GM19324 (cell line): ENCODE results near the gene HSF2BP.
"Not testable (repeated sequence)": the region's sequence is repeated elsewhere in the genome, so short reads cannot be mapped to it uniquely, and the experiment has no call there.

Source experiments
- ATAC-seq: cut with Tn5 transposase; IDR thresholded peaks from one replicate; pipeline ENCODE4 v1.9.1; 2021; ENCODE audit warnings: mild to moderate bottlenecking, moderate library complexity; ENCODE audit not compliant: unreplicated experiment, low FRiP score

Gene HSF2BP

GRCh38 chr21:43659136-43660000 is at the start of gene HSF2BP, which contains the start of gene RRP1B:
HSF2BP (minus strand) TSS chr21:43659488; CDS start chr21:43658096, 1,392 bp downstream.
RRP1B (plus strand) TSS chr21:43659560; CDS start chr21:43659665, 105 bp downstream.
- peak; percentile 77 for ATAC-seq

GRCh38 chr21:43708745-43709381 is 49.6 kb upstream of the HSF2BP start:
- ATAC-seq, result no peak

DNA sequence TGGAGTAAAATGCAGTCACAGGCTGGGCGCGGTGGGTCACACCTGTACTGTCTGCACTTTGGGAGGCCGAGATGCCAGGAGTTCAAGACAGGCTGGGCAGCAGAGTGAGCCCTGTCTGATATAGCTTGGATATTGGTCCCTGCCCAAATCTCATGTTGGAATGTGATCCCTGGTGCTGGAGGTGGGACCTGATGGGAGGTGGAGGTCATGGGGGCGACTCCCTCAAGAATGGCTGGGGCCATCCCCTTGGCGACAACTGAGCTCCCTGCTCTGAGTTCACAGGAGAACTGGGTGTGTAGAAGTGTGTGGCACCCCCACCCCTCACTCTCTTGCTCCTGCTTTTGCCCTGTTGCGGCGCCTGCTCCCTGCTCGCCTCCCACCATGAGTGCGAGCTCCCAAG is 48.2 kb upstream of the HSF2BP start:
- no peak for ATAC-seq

DNA sequence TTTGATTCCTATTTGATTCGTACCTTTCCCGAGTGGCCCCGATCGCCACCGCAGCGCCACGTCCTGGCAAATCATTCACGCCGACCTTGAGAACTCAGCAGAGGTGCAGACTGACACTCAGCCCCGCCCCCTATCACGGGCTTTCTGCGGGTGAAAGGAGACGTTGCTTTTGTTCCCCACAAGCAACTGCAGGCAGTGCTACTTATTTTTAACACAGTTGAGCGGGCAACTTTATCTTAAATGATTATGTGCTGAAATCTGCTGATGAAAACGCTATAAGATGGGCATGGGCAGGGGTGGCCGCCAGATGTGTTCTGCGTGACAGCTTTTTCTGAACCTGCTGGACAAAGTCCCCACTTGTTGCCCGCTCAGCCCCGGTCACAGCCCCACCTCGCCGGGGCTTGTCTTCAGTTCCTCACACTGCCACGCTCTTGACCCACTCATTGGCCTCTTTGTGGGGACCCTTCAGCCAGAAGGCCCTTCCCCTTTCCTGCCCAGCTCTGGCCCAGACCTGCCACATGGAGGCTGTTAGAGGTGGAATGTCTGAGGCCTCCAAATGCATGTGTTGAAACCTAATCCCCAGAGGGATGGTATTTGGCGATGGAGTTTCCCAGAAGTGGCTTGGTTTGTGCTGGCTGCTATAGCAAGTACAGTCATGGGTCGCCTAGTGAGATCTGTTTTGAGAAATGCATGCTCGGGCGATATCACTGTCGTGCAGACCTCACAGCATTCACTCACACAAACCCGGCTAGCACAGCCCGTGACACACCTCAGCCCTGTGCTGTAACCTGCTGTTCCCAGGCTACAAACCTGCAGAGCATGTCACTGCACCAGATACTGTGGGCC is 44.0 kb upstream of the HSF2BP start:
- no peak for ATAC-seq

GRCh38 chr21:43702785-43703034 is 43.4 kb upstream of the HSF2BP start:
- ATAC-seq, result no peak

- ATAC-seq, result no peak
Observed at GRCh38 chr21:43701936-43702784, 42.9 kb upstream of the HSF2BP start.

DNA sequence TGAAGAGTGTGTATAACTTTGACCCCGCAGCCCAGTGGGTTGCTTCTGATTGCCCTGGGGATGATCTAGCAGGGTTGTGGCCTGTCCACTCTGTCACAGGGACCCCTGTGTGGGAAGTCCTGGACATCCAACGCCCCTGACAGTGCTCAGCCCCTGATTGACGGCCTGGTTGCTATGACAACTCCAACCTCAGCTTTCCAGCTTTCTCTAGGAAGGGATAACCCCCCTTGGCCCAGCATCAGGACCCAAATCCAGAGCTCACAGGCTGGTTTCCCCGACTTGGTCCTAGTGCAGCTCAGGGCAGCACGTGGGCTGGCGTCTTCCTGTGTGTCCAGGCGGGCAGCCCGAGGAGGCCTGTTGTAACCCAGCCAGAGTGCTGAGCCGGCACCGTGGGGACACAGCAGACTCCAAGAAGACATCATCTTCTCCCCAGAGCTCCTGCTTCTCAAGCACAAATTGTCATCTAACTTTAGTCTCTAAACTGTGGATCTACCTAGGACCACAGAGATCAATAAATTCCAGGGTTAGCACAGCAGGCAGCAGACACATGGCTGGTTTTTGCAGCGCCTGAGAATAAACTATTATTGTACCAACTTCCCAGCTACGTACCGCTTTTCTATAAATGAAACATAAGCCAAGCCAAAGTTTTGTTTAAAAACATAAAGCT is 40.8 kb upstream of the HSF2BP start:
- ATAC-seq, result no peak

DNA sequence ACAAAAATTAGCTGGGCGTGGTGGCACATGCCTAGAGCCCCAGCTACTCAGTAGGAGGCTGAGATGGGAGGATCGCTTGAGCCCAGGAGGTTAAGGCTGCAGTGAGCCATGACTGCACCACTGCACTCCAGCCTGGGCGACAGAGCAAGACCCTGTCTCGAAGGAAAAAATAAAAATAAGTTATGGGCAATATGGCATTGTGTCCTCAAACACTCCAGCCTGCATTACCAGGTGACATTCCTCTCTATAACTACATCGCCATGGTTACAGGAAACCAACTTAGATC is 40.1 kb upstream of the HSF2BP start:
- not testable (repeated sequence) for ATAC-seq

GRCh38 chr21:43697758-43698643 is 38.7 kb upstream of the HSF2BP start:
- no peak for ATAC-seq

DNA sequence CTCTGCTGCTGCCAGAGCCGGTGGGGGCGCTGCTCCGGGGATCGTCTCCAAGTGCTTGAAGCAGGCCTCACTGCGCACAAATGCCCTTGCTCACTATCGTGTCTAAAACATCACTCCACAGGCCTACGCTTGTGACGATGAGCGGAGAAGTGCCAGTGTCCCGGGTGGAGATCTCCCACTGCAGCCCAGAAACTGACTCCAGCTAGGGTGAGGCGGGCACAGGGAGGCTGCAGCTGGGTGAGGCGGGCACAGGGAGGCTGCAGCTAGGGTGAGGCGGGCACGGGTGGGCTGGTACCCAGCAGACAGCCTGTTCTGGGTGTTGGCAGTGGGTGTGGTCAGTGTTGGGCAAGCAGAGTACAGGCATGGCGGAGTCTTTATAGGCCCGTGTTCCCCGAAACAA is 36.9 kb upstream of the HSF2BP start:
- ATAC-seq, result no peak

GRCh38 chr21:43694437-43695079 is 35.3 kb upstream of the HSF2BP start:
- no peak for ATAC-seq

- no peak for ATAC-seq
Observed at GRCh38 chr21:43693981-43694380, 34.7 kb upstream of the HSF2BP start.

DNA sequence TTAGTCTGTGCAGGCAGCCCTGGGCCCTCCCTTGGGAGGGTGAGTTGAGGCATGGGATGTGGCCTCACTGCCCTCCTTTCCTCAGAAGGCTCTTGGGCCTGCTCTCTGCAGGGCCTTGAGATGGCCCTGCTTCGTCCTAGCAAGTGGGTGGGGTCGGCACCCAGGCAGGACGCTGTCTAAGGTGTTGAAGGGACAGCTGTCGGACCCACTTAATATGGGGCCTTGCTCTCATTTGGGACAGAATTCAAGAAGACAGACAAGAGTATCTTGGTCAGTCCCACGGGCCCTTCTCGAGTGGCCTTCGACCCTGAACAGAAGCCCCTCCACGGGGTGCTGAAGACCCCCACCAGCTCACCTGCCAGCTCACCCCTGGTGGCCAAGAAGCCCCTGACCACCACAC is 33.7 kb upstream of the HSF2BP start:
- no peak for ATAC-seq

DNA sequence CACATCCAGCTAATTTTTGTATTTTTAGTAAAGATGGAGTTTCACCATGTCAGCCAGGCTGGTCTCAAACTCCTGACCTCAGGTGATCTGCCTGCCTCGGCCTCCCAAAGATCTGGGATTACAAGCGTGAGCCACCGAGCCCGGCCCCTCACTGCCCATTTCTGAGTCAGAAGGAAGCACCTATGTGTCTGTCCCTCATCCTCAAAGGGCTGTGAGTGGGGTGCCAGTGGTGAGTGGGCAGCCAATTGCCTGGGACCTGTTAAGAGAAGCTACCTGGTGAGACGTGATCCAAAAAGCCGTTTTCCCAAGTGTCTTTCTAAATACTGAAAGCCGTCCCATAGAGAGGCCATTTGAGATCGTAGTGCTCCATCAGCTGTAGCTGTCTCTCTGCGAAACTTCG is 32.5 kb upstream of the HSF2BP start:
- ATAC-seq, result no peak

DNA sequence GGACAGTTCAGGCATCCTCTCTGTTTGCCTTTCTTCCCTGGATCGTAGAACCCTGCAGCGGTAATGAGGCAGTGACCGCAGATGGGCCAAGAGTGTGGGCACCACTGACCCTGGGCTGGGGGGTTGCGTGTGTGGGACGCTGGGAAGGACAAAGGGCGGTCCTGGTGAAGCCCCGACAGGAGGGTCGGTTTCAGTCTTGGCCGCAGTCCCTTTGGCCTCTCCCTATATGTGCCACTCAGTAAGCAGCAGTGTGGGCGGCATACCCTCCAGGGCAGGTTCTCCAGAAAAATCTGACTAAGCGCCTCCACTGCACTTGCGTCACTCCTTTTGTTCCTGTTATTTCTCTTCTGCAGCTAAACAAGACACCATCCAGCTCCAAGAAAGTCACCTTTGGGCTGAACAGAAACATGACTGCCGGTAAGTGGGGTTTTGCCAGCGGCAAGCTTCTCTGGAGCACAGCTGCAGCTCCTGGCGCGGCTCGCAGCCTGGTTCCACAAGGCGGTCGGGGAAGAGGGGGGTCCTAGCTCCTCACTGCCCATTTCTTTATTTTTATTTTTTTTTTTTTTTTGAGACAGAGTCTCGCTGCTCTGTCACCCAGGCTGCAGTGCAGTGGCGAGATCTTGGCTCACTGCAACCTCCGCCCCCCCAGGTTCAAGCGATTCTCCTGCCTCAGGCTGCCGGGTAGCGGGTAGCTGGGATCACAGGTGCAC is 32.0 kb upstream of the HSF2BP start:
- no peak for ATAC-seq

DNA sequence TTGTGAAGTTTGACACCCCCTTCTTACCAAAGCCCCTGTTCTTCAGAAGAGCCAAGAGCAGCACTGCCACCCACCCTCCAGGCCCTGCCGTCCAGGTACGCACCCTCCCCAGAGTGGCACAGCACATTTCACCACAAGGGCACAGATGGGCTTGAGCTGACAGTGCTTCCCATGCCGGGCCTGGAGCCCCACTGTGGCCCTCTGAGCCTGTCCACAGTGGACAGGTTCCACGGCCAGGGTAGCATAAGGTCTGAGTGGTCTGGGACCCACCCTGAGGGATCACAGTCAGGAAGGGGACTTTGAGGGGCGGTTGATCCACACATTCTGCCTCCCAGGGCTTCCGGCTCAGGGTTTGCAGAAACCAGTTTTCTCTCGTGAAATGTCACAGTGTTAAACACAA is 31.1 kb upstream of the HSF2BP start:
- ATAC-seq, result no peak

GRCh38 chr21:43689556-43690337 is 30.5 kb upstream of the HSF2BP start:
- ATAC-seq, result no peak
